ENCODE measurements around the gene FAM3D.

The FAM3D gene

DNA sequence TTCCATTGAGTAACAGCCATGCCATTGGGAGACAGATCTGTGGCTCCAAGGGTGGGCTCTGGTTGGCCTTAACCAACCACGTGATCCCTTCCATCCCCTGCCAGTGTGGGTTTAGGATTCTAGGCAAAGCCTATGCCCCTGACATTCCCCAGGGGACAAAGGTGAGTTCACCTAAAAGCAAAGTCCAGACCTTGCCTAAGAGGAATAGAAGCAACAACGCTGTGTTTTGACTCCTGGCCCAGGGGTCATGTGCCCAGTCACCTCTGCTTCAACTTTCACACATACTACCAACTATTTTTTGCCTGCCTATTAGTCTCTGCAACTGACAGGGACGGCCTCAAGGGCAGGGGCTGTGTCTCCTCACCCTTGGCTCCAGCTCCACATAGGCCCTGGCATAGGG, 42.0 kb downstream of the FAM3D start:
- no peak for DNase-seq

DNA sequence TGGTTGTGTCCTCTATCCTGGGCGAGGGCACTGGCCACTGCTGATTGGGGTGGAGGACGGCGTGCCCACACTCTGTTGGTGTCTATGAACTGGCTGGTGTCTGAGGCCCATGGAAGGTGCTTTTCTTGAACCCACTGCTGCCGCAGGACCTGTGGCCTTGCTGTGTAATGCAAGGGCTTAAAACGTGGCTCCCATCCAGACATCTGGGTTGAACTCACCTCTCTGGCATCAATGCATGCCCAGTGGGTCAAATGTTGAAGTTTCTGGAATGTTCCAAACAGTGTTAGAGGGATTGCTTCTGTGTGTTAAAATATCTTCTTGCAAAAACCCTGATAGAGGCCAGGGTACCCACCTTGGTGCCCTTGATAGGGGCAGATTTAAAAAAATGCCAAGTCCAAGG, 42.6 kb downstream of the FAM3D start:
- DNase-seq: no peak

DNA sequence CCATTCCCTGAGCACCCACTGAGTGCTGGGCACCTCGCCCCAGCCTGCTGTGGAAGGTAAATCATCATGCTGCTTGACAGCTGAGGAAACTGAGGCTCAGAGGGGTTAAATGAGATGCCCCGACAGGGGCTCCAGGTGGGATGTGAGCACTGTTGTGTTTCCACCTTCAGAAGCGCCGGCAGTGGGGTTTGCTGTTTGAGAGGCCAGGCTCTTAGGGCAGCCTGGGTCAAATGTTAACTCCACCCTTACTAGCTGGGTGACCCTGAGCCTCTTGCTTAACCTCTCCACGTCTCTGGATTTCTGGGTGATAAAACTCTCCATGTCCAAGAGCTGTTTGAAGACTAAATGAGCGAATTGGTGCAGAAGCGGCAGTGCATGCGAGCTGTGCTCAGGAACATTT, 43.1 kb downstream of the FAM3D start:
- DNase-seq: no peak

DNA sequence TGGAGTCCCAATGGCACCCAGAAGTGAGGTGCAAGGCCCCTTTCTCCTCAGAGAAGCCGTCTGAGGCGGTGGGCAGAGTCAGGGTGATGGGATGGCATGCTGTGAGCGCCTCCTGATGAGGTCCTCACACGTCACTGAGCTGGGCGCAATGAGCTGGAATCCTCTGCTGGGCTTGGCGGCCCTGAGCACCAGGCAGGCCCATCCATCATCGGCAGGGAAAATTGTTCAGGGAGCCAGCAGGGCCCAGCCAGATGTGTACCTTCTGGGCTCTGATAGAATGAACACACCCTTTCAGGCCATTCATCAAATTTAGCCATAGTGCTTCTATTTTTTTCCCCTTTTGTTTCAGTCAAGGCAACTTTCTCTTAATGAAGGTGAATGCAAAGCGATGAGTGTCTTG, 43.7 kb downstream of the FAM3D start:
- DNase-seq: no peak

DNA sequence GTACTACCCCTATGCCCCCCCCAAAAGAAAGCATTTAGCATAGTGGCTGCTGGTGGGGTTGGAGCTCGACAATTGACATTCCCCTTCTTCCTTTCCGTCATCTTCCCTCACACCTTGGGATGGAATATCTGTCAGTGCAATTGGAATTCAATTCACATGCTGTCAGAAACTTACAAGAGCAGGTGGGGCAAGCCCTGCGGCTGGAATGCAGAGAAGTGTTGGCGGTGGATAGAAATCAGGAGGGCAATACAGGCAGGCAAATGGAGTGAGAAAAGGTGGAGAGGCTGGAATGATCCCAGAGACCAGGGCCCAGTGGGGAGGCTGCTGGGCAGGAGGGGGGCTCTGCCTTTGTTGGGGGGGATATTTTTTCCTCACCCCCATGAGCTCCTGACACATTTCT, 44.1 kb downstream of the FAM3D start:
- DNase-seq: no peak

DNA sequence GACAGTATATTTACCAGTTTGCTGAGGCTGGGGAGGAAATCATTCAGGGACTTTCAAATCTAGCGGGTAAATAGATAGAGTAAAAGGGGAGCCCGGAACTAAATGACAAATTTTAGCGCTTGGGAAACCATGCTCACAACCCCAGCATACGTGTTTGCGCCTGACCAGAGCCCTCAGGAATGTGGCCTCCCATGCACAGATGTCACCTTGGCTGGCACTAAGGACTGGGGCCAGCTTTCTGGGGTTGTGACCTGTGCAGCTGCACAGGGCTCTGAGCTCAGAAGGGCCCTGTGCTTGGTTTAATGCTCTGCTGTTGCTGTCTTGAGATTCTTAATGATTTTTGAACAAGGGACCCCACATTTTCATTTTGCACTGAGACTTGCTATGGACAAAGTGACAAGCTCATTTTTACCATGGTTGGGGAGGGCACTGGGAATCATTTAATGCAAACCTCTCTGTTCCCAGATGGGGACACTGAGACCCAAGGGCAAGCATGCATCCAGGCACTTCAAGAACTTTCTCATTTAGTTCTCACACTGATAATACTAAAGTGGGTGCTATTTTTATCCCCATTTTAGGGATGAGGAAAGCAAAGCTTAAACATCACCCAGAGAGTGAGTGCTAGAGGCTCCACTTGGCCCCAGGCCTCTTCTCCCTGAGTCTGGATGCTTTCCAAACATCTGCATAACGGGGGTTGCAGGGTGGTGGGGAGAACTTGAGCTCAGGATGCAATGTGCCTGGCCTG, 45.3 kb downstream of the FAM3D start:
- no peak for DNase-seq

DNA sequence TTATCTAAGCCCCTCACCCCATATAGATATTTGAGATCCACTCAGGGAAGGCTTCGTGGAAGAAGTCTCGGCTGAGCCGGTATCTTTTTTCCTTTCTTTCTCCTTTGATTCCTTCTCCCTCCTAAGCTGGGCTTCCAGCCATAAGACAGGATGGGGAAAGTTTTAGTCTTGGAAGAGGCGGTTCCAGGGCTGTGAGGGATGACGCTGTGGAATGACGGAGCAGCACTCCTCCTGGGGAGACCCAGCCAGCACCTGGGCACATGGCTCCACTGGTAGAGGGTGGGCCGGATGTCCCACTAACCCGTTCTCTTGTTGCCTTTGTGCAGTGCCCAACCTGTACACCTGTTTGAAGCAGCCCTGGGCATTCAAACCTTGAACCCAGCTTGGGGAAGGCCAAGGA, 46.2 kb downstream of the FAM3D start:
- DNase-seq: no peak

DNA sequence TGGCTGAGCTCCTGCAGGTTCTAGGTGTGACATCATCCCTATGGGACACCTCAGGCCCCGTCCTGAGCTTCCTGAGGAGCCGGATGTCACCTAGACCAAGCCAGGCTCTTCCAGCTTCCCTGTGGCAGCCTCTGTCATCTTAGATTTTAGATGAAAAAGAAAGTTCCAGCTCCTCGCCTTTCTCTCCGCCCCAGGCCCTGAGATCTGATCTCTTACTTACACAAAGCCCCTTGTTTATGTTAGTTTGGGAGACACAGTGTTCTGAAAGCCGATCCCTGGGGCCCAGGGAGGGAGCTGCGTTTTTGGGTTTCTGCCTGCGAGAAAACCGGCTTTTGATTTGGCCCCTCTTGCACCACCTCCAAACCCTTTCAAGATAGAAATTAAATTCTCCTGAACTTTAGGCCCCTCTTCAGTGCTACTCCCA, 49.2 kb downstream of the FAM3D start:
- no peak for DNase-seq

DNA sequence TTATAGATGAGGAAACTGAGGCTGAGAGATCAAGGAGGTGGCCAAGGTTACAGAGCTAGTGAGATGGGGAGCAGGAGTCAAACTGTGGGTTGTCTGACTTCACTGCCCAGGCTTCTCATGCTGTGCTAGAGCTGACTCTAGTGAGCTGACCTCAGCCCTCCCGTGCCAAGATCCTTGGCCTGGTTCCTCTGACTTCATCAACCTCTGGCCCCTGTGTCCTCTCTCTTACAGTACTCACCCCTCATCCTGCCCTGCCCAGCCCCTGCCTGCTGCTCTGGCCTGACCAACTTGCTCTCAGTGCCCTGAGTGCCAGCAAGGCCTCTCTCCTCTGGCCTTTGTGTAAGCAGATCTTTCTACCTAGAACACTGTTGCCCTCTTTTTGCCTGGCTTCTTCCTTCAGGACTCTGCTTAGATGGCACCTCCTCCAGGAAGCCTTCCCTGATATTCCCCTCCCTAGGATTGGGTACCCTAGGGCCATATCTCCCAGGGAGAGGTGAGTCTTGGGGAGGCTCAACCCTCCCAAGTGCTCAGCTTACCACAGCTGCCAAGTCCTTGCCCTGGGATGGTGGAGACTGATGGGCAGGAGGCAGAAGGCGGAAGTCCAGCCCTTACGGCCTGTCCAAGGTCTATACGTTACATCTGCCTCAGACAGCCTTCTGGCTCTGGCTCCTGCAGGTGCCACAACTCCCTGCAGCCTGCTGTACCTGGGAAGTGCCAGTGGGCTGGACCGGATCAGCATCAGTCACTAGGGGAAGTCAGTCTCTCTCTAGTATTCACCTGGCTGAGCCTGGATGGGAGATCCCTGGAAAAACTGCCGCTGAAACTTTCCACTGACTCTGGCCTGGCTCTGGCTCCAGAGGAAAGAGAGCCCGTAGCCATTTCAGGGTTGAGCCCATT, 53.1 kb downstream of the FAM3D start:
- no peak for DNase-seq

DNA sequence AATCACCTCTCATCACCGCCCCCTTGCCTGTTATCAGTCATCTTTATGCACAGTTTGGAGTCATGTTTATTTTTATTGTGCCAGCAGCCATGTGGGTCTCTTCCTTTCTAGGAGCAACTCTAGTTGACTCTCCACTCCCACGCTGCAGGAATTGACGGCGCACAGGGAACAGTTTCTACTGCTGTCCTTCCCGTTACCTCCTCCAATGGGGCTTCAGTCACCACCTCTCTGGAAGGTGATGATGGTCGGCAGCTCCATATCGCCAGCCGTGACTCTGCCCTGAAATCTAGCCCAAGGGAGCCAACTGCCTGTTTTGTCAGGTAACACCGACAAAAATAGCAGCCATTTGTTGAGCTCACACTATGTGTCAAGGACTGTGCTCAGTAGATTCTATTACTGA, 53.7 kb downstream of the FAM3D start:
- no peak for DNase-seq

DNA sequence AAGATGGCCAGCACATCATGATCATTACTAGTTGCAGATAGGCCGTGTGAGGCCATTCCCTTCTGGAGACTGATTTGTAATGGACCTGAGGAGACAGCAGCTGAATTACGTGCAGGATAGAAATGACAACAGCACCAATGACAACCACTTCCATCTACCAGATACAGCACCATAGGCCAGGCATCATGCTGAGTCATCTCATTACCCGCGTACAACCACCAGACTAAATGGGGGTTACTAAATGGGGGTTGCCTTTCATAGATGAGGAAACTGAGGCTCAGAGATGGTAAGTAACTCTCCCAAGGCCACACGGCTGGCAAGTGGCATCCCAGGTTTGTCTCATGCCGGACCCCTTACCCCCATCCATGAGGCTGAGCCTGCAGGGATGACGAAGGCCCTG, 56.6 kb downstream of the FAM3D start:
- no peak for DNase-seq

DNA sequence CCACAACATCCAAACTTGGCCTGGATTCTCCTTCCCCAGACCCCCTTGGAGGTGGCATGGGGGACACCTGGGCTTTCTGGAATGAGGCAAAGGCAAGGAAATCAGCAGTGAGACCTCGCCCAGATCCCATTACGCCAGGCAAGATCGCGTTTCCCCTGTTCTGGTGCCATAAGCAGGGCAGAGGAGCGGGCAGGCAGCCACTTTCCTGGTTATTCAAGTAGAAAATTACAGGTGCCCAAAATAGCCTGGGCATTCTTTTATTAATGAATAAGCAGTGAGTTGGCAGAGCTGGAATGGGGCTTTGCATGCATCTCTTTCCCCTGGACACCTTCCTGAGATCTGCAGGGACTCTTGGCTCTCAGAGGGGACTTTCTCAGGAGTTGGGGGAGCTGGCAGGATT, 57.9 kb downstream of the FAM3D start:
- no peak for DNase-seq

DNA sequence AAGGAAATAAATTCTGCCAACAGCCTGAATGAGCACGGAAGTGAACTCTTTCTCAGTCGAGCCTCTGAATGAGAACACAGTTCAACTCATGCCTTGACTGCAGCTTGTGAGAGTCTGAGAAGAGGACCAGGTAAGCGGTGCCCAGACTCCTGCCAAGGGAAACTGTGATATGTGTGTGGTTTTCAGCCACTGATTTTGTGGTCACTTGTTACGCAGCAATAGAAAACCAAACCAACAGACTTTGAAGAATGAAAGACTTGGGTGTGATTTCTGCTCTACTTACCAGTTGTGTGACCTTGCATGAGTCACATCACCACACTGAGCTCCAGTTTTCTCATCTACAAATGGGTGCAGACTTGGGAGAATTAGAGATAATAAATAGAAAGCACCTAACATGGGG, 58.8 kb downstream of the FAM3D start:
- DNase-seq: no peak

DNA sequence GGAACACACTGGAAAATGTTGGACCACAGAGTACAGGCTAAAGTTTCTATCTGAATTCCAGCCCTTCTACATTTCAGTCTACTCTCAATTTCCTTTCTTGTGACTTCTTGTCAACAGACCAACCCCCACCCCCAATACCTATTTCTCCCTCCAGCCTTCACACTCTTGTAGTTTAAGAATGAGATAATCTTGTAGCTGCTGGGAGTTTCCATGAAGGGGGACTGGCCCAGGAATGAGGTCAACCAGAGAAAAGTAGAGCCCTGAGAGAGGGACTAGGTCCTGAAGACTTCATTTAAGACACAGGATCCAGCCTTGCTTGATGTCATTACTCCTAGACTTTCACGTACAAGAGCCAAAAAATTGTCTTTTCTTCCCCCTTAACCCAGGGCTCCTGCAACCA, 59.9 kb downstream of the FAM3D start:
- DNase-seq: no peak

DNA sequence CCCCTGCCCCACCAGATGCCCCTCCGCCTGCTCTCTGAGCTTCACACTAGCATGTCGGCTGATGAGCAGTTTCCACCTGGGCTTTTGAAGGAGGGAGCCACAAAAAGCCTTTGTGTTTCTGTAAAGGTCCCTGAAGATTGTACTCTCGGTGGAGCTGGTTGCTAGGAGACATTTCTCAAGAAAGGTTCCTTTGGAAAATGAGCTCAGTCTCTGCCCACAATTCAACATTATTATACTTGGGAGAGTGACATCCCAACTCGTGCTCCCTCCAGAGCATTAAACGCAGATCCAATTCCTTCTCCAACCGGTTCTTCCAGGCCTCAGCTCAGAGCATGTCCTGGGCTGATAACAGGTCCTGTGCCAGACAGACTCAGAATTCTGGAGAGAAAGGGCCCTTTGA, 62.5 kb downstream of the FAM3D start:
- DNase-seq: no peak

DNA sequence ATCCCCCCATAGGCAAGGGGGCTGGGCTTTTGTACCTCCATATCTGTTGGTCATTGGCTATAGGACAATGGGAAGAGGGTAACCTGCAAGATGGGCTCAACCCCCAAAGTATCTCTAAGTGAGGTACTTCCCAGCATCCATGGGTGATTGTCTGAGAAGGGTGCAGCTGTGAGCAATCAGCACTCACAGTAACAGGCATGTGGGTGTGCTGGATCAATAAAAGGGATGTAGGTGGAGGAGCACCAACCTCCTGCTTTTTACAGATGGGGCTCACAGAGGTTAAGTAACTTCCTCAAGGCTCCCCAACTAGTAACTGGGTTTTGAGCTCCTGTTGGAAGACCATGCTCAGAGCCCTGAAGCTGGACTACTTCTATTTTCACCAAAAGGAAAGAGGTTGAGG, 63.0 kb downstream of the FAM3D start:
- DNase-seq: no peak

DNA sequence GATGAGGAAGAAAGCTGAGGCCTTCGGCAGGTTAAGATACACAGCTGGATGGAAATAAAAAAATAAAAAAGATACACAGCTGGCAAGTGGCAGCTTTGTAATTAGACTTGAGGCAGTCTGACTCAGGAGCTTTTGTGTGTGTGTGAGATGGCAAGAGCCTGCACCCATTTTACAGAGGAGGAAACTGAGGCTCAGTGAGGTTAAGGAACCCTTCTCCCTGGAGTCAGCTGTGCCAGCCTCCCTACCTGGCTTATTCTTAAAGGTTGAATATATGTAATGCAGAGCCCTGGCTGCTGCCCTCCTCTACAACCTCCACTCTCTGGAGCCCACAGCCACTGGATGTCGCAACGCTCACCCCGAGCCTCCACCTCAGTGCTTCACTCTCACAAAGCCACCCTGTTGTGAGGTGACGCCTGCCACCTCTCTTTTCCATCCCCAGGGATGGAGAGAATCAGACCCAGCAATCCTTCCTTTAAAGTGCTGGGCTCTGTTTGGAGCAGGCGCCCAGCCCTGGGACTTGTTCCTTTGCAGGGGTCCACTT, 68.7 kb downstream of the FAM3D start:
- no peak for DNase-seq

DNA sequence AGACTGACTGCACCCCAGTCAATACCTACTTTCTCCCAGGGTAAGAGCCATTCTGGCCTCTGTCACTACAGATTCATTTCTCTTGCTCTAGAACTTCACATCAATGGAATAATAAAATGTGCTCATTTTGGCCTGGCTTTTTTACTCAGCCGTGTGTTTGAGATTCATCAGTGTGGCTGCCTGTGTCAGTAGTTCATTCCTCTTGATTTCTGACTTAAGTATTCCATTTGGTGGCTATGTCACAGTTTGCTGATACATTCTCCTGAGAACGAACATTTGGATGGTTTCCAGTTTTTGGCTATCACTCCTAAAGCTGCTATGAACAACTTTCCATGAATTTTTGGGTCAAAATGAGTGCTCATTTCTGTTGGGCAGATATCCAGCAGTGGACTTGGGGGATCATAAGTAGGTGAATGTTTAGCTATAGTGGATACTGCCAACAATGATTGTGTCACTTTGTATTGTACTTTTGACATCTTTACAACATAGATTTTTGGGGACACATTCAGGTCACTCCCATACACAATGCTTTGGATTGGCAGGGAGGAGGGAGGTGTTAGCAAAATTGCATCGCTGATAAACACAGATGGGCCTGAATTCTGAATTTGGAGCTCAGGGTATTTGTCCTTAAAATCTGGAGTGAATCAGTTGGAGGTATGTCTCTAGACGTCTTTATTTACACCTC, 69.6 kb downstream of the FAM3D start:
- no peak for DNase-seq

DNA sequence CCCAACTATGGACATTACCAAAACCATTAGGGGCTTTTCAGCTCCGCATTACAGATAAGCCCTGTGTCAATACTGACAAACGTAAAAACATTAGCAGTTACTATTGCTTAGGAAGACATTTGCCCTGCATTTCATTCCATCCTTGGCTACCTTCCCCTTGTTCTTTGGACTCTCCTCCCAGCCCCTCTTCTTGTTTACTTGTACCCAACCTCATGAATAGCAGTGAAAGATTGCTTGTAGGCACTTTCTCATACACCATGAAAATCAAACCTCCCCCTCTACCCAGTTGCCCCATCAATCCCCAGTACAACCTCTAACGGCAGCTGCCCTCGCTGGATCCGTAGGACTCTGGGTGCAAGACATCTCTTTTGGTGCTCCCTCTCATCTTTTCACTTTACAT, 72.5 kb downstream of the FAM3D start:
- DNase-seq: no peak

DNA sequence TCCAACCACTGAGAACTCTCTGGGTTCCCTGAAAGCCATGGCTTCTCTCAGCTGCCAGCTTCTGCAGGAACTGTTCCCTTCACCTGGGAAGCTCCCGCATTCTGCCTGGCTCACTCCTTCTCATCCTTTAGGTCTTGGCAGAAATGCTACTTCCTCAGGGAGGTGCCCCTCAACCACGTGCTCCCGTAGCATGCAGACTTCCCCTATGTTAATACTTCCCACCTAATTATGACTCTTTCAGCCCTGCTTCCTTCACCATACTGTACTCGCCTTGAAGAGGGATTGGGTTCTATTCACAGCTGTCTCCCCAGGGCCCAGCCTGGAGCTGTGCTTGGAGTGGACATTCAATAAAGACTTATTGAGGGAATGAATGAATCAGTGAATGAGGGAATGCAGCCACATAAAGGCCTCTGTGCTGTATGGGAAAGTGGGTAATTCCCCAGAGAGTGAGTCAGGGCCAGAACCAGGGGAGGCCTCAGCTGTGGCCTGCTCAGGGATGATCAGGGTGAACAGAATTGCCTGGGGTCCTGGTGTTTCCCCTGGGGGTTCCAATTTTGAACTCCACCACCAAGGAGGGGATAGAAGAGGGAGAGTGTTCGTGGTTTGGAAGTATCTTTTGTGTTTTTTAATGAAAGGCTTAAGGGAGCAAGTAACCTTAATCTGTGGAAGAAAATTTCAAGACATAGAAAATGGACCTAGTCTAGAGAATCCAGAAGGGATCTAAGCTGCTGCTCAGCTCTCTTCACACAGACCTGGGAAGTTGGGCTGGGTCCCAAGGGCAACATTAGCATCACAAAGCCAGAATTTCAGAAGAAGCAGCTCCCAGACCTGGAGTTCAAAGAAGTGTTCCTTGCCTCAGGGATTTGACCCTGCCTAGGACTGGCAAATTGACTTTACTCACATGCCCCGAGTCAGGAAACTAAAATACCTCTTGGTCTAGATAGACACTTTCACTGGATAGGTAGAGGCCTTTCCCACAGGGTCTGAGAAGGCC, 74.8 kb downstream of the FAM3D start:
- DNase-seq: no peak

DNA sequence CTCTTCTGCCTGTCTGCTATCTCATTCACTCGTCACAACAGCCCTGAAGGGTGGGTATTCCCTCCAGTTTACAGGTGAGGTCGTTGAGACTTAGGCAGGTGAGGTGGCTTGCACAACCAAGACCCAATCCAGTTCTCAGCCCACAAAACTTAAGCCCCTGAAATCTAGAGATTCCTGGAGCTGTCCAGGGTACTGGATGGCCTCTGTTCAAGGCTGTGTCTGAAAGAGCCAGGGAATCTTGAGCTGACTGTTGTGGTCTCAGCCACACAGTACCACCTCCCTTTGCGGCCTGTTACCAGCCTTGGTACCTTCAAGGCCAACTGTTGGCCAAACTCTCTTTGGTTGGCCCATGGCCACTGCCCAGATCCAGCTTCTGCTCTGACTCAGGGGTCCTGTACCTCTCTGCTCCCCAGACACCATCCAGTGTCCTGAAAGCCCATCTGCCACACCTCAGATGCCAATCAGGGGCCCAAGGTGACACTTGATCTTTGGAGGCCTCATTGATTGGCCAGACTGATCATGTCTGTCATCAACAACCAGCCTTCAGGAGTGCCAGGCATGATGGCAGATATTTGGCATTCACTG, 78.5 kb downstream of the FAM3D start:
- no peak for DNase-seq

DNA sequence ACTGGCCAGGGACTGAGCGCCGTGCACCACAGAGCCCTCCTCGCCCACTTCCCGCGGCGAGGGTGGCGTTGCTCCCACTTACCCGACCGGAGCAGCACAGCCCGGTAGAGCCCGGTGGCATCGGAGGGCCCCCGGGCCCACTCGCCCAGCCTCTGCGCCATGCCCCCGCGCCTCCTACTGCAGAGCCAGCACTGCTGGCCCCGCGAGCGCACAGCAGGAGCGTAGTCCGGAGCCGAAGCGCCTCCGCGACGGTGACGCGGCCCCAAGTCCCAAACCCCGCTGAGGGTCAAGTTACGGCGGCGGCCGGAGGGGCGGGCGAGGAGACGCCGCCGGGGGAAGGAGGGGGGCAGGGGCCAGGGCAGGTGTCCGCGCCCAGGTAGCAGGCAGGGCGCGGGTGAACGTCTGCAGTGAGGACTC, 79.8 kb downstream of the FAM3D start:
- no peak for DNase-seq

Data from activated CD8-positive, alpha-beta memory T cell treated with anti-CD3 and anti-CD28 coated beads, Interleukin-2, amount 50 U/mL, for 48 hours (primary cell).